ENCODE data around the gene GLYATL1.
A peak's percentile ranks its signal among the peaks of the same experiment; 100 is the strongest.

The GLYATL1 gene

DNA sequence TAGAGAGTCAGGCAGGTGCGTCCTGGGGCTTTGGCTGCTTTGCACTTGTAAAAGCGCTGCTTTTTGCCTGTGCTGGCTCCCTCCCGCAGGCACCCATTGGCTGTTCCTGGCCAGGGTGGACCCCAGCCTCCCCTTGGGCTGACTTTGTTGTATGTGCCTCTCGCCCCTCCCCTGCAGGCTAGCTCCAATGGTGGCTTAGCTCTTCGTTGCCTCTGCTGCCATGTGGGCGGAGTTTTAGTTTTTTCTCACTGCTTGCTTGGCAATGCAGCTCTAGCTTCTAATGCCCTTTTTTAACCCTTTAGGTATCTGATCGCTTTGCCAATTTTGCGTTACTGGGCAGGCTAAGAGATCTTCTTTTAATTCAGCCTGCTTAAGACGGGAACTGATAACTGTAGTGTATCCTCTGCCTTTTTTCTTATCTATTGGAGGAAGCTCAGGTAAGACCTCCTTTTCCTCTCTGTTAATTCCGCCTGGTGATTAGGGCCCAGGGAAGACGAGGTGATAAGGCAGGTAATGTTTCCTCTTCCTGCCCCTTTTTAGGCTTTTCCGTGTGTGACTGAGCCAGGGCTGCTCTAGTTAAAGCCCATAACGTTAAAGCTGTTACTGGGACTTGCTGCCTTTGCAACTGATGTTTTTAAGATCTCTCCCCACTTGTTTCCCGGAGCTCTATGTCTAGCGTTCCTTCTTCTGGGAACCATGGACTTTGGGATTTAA lies 11.7 kb upstream of the GLYATL1 start:
- peak; percentile 61 for DNase-seq

DNA sequence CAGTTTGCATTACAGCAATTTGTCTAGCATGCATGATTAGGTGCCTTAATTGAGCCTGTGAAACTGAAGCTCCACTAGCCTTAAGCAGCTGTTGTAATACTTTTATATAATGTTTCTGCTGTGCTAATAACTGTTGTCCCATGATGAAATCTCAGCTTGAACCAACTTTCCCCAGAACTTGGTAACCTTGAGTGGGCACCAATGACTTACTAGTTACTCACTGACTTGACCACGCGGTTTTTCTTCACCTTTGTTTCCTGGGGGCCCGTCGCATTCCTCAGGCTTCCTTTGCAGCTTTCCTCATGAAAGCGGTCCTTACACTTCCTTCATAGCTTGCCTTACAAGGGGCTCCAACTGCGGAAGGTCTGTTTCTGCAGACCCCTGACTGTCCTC lies 11.2 kb upstream of the GLYATL1 start:
- DNase-seq: no peak

DNA sequence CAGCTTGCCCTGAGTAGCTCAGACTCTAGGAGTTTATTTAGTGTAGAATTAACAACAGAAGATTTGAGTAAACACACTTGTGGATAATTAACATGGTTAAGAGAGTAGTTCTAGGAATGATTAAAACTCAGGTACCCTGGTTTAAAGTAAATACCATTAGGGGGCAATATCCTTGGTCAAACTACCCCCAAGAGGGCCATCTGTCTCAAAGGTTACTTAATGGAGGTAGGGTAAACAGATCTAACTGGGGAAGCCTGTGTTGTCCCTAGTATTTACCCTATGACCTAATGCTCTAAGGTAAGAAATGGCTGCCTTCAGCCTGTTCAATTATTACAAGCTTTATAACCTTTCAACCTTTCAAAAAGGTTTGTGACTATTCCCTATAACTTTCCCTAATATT lies 10.6 kb upstream of the GLYATL1 start:
- peak; percentile 53 for DNase-seq

DNA sequence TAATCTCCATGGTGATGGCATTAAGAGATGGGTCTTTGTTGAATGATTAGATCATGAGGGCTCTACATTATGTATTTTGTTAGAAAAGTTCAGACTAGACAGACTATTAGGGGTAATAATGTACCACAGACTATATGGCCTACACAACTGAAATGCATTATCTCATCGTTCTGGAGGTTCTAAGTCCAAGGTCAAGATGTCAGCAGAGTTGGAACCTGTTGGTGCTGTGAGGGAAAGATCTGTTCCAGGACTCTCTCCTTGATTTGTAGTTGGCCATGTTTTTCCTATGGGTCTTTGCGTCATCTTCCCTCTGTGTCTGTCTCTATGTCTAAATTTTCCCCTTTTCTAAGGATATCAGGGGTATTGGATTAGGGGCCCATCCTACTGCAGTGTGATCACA lies 8.4 kb upstream of the GLYATL1 start:
- DNase-seq: no peak

DNA sequence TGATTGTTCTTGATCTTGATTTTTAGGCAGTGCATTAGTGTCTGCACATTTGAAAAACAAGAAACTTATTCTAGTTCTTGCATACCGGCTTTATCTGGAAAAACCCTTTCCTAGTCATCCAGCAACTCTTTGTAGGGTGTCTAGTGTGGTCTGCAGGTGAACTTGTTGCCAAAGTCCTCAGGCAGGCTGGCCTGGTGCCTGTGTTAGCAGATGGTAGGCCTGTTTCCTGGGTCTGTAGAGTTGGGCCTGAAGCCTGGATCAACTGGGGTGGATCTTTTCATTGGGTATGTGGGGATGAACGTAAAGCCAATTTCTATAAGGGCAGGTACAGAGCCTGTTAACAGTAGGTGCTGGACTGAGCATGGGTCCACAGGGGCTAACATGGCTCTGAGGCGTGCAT lies 5.6 kb upstream of the GLYATL1 start:
- no peak for DNase-seq

DNA sequence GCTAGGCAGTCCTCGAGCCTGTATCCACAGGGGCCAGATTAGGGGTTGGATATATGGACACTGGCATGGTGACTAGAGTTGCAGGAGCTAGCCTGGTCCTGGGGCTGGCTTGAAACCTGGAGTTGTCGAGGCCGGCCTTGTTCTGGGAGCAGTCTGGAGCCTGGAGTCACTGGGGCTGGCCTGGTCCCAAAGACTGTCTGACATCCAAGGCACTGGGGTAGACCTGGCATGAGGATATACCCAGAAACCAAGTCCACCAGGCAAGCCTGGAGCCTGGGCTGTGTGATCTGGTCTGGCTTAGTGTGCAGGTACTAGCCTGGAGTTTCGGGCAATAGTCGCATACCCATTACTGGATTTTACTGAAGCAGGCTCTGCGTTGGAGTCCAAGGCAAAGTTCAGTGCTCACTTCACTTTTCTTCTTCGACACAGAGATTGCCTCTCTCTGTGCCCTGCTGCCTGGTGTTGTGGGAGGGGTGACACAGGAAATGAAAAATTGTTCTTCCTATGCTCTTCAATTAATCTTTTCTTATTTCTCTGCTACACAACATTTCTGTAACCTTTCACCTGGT lies 4.3 kb upstream of the GLYATL1 start:
- DNase-seq: no peak

DNA sequence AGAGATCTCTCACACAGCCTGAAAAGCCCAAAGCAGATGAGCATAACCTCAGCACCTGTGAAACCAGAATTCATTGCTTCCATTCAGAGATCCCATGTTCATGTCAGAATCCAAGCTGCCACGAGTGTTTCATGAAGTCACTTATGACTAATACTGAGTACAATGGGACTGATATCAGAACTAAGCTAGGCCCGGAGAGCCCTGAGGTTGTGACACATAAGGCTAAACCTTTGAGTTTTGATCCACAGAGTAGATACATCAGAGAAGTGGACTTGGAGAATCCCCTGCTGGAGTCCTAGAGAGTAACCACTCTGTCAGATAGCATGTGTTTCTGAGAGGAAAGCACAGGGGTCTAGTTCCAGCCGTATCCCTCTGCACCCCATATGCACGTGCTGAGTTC lies 890 bp upstream of the GLYATL1 start:
- no peak for DNase-seq

DNA sequence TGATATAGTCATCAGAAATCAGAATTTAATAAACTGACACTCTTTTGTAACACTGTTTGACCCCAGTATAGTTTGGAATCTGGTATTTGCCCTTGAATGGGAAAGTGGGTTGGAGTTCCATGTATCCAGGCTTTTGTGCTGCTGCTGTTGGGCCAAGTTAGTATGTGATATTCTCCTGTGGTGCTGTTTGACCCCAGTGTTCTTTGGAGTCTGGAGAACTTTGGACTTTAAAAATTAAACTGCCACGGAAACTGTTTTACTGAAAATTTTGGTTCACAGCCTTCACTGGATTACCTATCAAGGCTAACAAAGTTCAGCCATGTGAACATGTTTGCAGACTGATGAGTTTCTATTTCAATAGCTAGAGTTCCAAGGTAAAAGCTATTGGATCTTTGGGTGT lies 740 bp downstream of the GLYATL1 start:
- no peak for DNase-seq

DNA sequence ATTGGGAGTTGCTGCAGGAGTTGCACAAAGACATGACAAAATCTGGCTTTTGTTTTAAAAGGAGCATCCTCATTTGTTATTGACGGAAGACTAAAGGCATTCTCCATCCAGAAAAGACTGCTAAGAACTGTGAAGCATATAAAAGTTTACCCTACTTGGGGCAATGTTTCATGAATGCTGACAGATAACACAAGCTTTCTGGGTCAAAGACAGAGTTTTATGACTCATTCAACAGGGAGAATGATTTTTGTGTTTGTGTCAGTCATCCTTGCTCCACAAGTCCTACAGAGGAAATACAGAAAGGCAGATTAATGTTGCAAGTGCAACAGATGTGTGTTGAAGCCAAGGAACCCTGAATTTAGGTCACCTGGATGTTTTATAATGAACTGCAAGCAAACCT lies 2.5 kb downstream of the GLYATL1 start:
- no peak for DNase-seq

DNA sequence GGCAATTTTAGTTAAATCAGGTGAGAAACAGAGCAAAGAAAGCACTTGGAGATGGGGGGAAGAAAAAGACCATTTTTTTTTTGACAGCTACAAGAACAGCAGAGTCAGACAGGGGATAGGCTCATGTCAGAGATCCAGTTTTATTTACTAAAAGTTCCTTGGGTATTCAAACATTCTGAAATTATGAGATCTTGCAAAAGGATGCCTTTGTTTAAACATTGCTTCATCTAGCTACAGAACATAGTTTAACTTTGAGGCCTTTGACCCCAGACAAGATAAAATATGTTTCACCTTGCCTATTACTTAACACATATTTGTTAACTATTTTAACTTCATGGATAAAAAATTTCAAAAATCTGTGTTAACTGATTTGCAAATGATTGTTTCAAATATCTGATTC lies 6.4 kb downstream of the GLYATL1 start:
- DNase-seq: no peak

DNA sequence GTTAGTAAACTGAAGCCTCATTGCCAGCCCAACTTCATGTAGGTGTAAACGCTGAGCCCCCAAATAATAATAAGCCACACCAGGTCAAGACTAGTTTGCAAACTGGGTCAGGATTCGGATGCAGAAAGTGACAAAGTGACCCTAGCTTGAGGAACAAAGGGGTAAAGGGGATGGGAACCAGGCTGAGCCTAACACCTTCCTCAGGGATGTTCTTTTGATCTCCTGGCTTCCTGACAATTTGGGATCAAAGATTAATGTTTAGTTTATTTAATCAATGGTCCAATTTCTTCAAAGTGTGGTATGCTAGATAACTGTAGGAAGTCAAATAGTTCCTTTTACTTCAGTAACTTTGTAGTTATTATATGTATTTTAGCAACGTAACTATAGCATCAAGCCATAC lies 9.9 kb downstream of the GLYATL1 start:
- DNase-seq: no peak

DNA sequence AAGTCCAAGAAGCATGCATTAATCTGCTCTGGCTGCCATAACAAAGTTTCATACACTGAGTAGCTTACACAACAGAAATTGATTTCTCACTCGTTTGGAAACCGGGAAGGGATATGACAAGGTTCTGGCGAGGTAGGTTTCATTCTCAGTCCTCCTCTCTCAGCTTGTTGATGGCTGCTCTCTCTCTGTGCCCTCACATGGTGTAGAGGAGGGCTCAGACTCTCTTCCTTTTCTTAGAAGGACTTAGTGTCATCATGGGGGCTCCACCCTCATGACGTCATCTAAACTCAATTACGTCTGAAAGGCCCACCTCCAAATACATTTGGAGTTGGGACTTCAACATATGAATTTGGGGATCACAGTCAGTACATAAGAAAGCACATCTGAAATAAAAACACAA lies 18.6 kb downstream of the GLYATL1 start:
- no peak for DNase-seq

DNA sequence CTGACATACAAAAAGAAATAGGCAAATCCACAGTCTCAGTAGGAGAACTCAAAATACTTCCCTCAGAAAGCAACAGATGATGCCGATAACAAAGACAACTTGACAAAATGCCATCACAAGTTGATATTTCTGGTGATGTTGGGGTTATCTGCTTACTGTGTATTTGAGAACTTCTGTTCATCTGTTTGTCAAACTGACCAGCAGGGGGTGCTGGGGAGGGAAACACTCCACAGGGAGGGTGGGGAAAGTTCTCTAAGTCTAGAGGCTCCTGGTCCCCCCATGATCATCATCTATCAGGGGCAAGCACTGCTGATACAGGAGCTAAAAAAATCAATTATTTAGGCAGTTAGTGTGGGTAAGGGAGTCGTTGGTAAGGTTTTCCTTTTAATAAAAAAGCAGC lies 19.2 kb downstream of the GLYATL1 start:
- no peak for DNase-seq

DNA sequence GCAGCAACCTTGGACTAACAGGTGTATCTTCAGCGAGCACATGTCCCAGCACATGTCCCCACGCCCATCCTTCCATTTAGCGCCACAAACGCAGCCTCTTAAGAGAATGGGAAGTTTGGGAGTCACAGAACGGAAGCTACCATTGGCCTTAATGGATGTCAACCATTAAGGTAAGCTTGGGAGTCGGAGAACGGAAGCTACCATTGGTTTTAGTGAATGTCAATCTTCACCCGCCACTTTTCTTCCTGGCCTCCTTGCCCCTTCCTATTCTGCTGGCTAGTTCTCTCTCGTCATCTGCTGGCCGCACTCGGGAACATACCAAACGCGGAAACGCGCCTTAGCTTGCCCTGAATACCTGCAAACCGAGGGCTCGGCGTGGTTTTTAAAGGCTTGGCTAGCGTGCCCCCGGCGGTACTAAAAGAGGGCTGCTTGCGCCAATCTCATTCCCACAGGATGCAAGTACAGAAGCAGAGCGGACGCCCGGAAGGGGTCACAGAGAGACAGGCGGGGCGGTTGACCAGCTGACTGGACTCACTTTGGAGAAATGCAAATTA lies 24.3 kb downstream of the GLYATL1 start:
- no peak for DNase-seq

DNA sequence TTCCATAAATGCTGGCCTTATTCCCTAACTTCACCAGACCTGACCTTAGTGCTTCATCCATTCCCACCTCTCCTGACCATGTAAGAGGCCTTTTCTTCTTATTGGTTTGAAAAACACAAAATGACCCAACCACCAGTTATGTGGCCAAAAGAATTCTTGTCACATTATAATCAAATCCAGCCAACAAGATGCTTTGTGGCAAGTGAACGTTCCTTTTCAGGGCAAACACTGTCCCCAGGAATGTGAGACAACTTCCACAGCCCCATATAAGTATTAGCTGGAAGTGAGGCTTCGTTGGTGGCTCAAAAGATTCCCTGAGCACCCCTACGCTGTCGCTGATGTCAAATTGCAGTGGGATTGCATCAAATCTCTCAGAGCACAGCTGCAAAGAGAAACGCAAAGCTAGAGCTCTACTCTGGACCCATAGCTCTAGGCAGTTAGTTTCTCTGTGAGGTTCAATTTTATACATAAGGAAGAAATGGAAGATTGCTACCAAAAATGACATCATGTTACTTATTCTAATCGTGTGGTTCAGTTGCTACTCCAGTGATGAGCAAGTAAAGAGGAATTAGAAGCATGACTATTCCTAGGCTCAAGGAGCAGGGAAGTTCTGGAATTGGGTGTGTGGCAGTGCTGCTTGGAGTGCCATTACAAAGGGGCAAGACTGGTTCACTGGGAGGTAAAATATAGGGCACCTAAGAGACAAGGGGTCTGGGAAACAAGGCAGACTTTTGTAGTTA lies 26.1 kb downstream of the GLYATL1 start:
- DNase-seq: no peak

DNA sequence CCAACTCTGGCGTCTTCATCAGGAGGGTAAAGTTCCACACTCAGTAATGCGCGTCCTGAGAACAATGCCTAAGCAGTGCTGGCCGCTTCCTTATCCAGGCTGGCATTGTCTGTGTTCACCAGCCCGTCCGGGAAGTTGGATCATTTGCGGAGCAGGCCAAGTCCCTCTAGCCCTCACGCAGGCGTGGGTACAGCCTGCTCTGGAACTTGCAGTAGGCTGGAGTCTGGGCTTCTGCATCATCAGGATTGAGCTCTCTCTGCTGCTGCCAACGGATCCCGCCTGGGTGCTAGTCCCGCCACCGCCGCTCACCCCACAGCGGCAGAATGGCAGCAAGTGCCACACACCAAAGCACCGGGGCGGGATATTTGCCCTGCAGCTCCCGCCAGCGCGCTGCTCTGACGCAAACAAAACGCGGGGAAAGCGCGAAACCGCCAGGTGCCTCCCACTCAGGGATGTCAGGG lies 29.0 kb downstream of the GLYATL1 start:
- peak; percentile 25 for DNase-seq

DNA sequence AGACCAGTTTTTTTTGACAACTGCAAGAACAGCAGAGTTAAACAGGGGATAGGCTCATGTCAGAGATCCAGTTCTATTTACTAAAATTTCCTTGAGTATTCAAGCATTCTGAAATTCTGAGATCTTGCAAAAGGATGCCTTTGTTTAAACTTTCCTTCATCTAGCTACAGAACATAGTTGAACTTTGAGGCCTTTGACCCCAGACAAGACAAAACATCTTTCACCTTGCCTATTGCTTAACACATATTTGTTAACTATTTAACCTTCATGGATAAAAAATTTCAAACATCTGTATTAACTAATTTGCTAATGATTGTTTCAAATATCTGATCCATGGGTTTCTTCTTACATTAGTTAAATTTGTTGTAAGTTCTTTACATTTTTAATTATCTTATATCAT lies 38.2 kb downstream of the GLYATL1 start:
- DNase-seq: no peak

DNA sequence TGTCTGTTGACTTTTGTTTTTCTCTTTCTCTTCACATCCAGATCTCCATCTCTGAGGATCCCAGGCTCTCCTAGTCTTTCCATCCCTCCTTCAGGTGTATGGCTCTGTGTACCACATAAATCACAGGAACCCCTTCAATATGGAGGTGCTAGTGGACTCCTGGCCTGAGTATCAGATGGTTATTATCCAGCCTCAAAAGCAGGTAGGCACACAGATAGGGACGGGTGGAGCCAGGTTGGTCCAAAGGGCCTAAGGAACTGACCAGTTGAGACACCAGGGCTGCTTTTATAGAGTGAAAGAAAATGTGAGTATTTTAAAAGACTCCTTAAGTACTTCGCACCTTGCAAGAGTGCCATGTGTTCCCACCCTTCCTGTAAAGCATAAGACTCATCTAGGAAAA lies 39.9 kb downstream of the GLYATL1 start:
- no peak for DNase-seq

DNA sequence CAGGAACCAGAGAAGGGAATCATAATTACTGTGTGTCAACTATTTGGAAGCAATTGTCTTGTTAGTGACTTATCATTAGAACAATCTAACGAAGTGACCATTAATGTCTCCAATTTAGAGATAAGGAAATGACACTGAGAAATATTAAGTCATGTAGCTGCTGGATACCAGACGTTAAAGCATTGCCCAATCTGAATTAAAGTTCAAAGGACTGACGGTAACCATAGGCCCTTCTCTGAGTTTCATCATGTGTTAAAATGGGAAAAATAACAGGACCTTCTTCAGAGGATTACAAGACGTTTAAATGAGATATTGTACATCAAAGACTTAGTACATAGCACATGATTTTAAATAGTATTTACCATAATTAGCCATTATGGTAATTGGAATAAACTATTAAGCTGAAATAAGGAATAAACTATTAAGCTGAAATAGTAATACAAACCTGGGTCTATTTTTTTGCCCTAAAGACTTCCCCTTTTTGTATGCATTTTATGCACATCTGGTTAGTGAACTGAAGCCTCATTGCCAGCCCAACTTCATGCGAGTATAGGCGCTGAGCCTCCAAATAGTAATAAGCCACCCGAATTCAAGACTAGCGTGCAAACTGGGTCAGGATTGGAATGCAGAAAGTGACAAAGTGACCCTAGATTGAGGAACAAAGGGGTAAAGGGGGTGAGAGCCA lies 41.0 kb downstream of the GLYATL1 start:
- no peak for DNase-seq

DNA sequence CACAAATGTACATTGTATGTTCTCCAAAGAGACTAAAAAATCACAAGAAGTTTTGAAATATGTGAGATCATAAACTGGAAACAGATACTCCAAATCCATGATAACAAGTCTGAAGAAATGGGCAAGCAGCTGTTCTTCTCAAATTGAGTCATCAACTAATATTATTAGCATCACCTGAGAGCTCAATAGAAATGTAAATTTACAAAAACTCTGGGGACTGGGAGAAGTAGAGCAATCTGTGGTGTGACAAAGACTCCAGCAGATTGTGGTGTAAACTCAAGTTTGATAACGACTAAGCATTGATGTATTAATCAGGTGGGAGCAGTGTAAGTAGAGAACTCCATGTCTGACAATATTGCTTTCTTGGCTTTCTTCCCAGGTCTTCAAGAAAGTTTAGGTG lies 53.2 kb downstream of the GLYATL1 start:
- no peak for DNase-seq

DNA sequence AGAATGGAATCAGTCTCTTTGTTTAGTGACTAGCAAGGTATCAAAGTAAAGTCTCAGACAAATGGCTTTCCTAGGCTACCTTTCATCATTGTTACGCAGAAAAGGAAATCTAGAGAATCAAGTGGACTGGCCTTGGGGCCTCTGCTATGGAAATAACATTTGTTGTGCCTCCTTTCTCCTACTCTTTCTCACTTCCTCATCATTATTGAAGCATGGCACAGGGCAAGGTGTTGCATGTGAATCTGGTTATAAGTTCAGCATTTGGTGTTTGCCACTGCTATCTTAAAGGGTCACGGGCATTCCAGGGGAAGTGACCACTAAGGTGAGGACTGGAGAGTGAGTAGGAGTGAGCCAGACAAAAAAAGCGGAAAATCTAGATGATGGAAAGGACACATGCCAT lies 54.9 kb downstream of the GLYATL1 start:
- no peak for DNase-seq

DNA sequence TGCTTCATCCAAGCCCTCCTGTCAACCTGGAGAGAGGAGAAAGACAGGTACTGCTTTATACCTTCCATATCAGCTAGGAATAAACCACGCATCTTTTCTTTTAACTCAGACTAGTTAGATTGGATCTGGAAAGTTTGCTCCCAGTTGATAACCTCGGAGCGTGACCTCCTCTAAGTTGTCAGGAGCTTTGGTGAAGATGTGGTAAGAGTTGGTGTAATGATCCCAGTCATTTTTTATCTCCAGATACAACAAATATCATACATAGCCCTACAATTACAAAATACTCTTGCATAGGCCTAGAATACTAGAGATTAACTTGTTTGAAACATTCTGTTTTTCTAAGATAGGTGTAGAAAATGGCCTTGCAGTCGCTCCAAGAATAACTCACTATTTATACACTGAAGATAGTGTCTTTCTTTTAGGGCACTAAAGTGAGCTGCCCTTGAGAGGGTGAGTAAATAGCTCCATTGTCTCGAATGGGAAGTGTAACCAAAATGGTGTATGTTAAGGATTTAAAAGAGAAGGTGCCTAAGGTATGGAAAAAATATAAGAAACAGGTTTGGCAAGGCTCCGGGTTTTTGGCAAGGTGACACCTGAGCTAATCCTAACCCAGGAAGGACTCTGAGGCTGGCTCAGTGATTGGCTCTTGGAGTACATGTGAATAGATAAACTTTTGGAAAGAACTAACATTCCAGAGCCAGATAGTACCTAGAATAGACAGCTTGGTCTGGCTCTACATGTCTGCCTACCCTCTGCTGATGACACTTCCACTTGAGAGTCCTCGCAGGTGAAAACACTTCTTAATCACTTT lies 59.4 kb downstream of the GLYATL1 start:
- no peak for DNase-seq

DNA sequence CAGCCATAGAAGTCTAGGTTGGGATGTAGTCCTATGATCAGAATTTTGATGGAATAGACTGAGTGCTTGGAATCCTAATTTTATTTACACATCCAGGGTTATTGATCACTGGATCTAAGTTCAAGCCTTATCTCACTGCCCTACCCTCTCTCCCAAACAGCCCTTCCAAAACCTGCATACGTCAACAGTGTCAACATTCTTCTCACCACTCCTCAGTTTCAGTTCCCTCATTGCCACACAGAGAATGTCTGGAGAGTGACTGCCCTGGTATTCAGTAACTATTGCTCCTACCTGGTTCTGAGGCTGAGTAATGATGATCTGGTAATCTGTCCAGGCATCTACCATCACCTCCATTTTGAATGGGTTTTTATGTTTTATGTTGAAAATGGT lies 60.0 kb downstream of the GLYATL1 start:
- DNase-seq: no peak

Measured in NCI-H748 treated with DMSO at 0.1 percent for 48 hours (cell line).